ENCODE data around the gene SCN11A. TPM values are rescaled to one million over a fixed set of nuclear protein-coding genes. Genes with fewer than 3 reads are reported as not detected.

SCN11A gene
- total RNA-seq, 1 donor from 2014 or later: 0.09 TPM

DNA sequence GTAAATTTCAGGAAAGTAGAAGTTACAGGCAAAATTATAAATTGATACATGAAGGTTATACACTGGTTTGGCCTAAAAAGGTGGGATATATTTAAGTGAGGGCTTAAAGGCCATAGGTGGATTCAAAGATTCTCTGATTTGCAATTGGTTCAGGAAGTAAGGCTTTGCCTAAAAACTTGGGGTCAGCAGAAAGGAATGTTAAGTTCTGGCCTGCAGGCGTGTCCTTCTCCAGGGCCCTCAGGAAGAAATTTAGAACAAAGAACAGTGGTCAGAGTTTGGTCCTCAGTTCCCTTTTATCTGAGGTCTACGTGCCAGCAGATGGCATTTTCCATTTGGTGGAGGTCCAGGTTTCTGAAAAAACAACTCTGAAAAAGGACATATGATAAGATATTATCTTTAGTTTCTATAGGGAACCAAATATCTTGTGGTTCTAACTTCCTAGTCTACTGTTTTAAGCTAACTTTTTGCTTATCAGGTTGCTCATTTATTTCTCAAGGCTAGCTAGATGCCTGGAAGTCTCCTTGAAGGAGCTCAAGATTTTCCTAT, 40.5 kb downstream of the SCN11A start:
- intact Hi-C loops (cut with micrococcal nuclease): no loop called here

DNA sequence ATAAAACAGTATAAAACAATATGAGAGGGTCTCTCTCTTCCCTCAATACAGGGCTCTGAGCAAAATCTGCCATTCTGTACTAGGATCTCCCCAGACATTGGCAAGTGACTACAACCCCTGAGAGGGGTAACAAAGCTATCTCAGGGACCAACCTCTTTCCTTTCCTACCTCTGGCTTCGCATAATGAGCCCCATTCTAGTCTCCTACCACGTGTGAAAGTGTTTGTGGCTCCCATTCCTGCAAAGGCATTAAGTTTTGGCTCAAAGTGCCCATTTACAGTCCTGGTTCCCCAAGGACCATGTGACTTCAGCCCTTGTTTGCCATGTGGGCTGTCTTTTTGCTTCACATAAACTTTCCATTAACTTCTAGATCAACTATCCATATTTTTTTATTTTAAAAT, 46.4 kb downstream of the SCN11A start:
- intact Hi-C loops (cut with micrococcal nuclease): loop anchor here (10.0 kb wide), 1 partner anchor 480 kb away; no protein-coding TSS in a partner anchor

Other genes with a start within 250 kb of the SCN11A start
- not detected in 2 replicates for gene SCN10A, start 235.7 kb downstream of the SCN11A start, total RNA-seq
- gene WDR48, start 72 bp upstream of the SCN11A start, total RNA-seq: 30.6 and 30.9 TPM in 2 replicates
- gene GORASP1, start 55.7 kb upstream of the SCN11A start, total RNA-seq: 27.2 and 27.4 TPM in 2 replicates
- gene TTC21A, start 55.7 kb upstream of the SCN11A start, total RNA-seq: 1.7 and 1.8 TPM in 2 replicates
- gene CSRNP1, start 101.6 kb upstream of the SCN11A start, total RNA-seq: 14.8 and 15.2 TPM in 2 replicates
- 0.11 and 0.14 TPM in 2 replicates for gene XIRP1, start 140.7 kb upstream of the SCN11A start, total RNA-seq
- 1.8 and 2.1 TPM in 2 replicates for gene CX3CR1, start 228.1 kb upstream of the SCN11A start, total RNA-seq